ENCODE results near the gene AMTN. TPM values are rescaled to one million over a fixed set of nuclear protein-coding genes. Genes with fewer than 3 reads are reported as not detected.
A peak's percentile ranks its signal among the peaks of the same experiment; 100 is the strongest.
"Not testable (repeated sequence)": the region's sequence is repeated elsewhere in the genome, so short reads cannot be mapped to it uniquely, and the experiment has no call there.

The AMTN gene
- not detected for total RNA-seq

- CTCF ChIA-PET = no interaction called here
These were observed at the start of gene AMTN for GRCh38 chr4:70518269-70518668. AMTN (plus strand) TSS chr4:70518569; CDS start chr4:70518778, 209 bp downstream.

GRCh38 chr4:70471897-70472296 is 46.5 kb upstream of the AMTN start, which contains the start of gene MUC7:
MUC7 (plus strand) TSS chr4:70472197; CDS start chr4:70474022, 1,825 bp downstream.
- CTCF ChIA-PET = no interaction called here
- intact Hi-C loops (cut with micrococcal nuclease) = no loop called here
- H3K9me3 Mint-ChIP-seq = peaks cover 6% of the 10 kb centered on the region
- H3K27ac Mint-ChIP-seq = no peak within 1 kb of the TSS
- DNase-seq = no peak
- H3K27me3 Mint-ChIP-seq (ENCODE audit: low read depth) = no peaks in the 10 kb centered on the region
- H3K36me3 Mint-ChIP-seq (ENCODE audit: low read depth) = no peaks in the 10 kb centered on the region
- no peak within 1 kb of the TSS for H3K4me3 Mint-ChIP-seq
- H3K4me1 Mint-ChIP-seq (ENCODE audit: low read depth) = no peaks in the 10 kb centered on the region

More at GRCh38 chr4:70518269-70518668, at the start of gene AMTN:
- intact Hi-C loops (cut with micrococcal nuclease) = no loop called here
- Mint-ChIP-seq H3K27me3 (ENCODE audit: low read depth) (peaks cover 9% of the 10 kb centered on the region), H3K27ac (no peak within 1 kb of the TSS), H3K36me3 (ENCODE audit: low read depth) (no peaks in the 10 kb centered on the region), H3K9me3 (no peaks in the 10 kb centered on the region), H3K4me3 (no peak within 1 kb of the TSS), H3K4me1 (ENCODE audit: low read depth) (no peaks in the 10 kb centered on the region)
- no peak for DNase-seq

- CTCF ChIA-PET = no interaction called here
- Mint-ChIP-seq H3K27ac (no peak overlapping the region), H3K9me3 (peaks cover 4% of the 10 kb centered on the region), H3K4me3 (no peak overlapping the region), H3K4me1 (ENCODE audit: low read depth) (no peaks in the 10 kb centered on the region), H3K36me3 (ENCODE audit: low read depth) (no peaks in the 10 kb centered on the region), H3K27me3 (ENCODE audit: low read depth) (no peaks in the 10 kb centered on the region)
- intact Hi-C loops (cut with micrococcal nuclease) = no loop called here
- no peak for DNase-seq
These were observed 44.7 kb upstream of the AMTN start for GRCh38 chr4:70473679-70474078.

- H3K9me3 Mint-ChIP-seq = no peaks in the 10 kb centered on the region
- H3K36me3 Mint-ChIP-seq (ENCODE audit: low read depth) = no peaks in the 10 kb centered on the region
- no peak for DNase-seq
- H3K4me1 Mint-ChIP-seq (ENCODE audit: low read depth) = no peaks in the 10 kb centered on the region
- no peak overlapping the region for H3K4me3 Mint-ChIP-seq
- no peak overlapping the region for H3K27ac Mint-ChIP-seq
- H3K27me3 Mint-ChIP-seq (ENCODE audit: low read depth) = peaks cover 10% of the 10 kb centered on the region
- CTCF ChIA-PET = no interaction called here
- intact Hi-C loops (cut with micrococcal nuclease) = no loop called here
These were observed 29.6 kb upstream of the AMTN start for GRCh38 chr4:70488748-70489147.

- Mint-ChIP-seq H3K4me3 (no peak overlapping the region), H3K27me3 (ENCODE audit: low read depth) (no peaks in the 10 kb centered on the region), H3K36me3 (ENCODE audit: low read depth) (no peaks in the 10 kb centered on the region), H3K27ac (no peak overlapping the region), H3K4me1 (ENCODE audit: low read depth) (no peaks in the 10 kb centered on the region), H3K9me3 (no peaks in the 10 kb centered on the region)
- intact Hi-C loops (cut with micrococcal nuclease) = no loop called here
- DNase-seq = no peak
- CTCF ChIA-PET = interaction anchor here (0.5 kb wide), 1 partner anchor 34 kb away, joined by 3 read pairs; no protein-coding TSS in a partner anchor
These were observed 22.1 kb upstream of the AMTN start for GRCh38 chr4:70496231-70496630.

- intact Hi-C loops (cut with micrococcal nuclease) = loop anchor here (10.0 kb wide), 1 partner anchor 247 kb away; no protein-coding TSS in a partner anchor
- H3K36me3 Mint-ChIP-seq (ENCODE audit: low read depth); H3K9me3 Mint-ChIP-seq; H3K27ac Mint-ChIP-seq; H3K4me3 Mint-ChIP-seq; H3K4me1 Mint-ChIP-seq (ENCODE audit: low read depth); H3K27me3 Mint-ChIP-seq (ENCODE audit: low read depth); DNase-seq: not testable (repeated sequence)
- CTCF ChIA-PET = interaction anchor here (0.8 kb wide), 1 partner anchor 57 kb away, joined by 3 read pairs; no protein-coding TSS in a partner anchor
These were observed 16.5 kb upstream of the AMTN start for GRCh38 chr4:70501838-70502237.

GRCh38 chr4:70504733-70505132 is 13.6 kb upstream of the AMTN start:
- H3K4me3 Mint-ChIP-seq = no peak overlapping the region
- DNase-seq = no peak
- H3K27ac Mint-ChIP-seq = no peak overlapping the region
- intact Hi-C loops (cut with micrococcal nuclease) = loop anchor here (1.0 to 10.0 kb wide), 5 partner anchors 55 to 815 kb away; no protein-coding TSS in a partner anchor
- no peaks in the 10 kb centered on the region for H3K9me3 Mint-ChIP-seq
- CTCF ChIA-PET = interaction anchor here (1.3 kb wide), 1 partner anchor 12 kb away, joined by 4 read pairs; no protein-coding TSS in a partner anchor
- H3K27me3 Mint-ChIP-seq (ENCODE audit: low read depth) = no peaks in the 10 kb centered on the region
- H3K36me3 Mint-ChIP-seq (ENCODE audit: low read depth) = no peaks in the 10 kb centered on the region
- H3K4me1 Mint-ChIP-seq (ENCODE audit: low read depth) = no peaks in the 10 kb centered on the region

GRCh38 chr4:70505151-70505748 is 13.1 kb upstream of the AMTN start:
- Mint-ChIP-seq H3K27ac (no peak overlapping the region), H3K36me3 (ENCODE audit: low read depth) (no peaks in the 10 kb centered on the region)

GRCh38 chr4:70508801-70509200 is 9.6 kb upstream of the AMTN start:
- DNase-seq = no peak
- H3K27me3 Mint-ChIP-seq (ENCODE audit: low read depth) = peaks cover 8% of the 10 kb centered on the region
- H3K36me3 Mint-ChIP-seq (ENCODE audit: low read depth) = no peaks in the 10 kb centered on the region
- H3K4me3 Mint-ChIP-seq = no peak overlapping the region
- intact Hi-C loops (cut with micrococcal nuclease) = loop anchor here (5.0 to 10.0 kb wide), 2 partner anchors 254 to 326 kb away; no protein-coding TSS in a partner anchor
- H3K27ac Mint-ChIP-seq = no peak overlapping the region
- no peaks in the 10 kb centered on the region for H3K4me1 Mint-ChIP-seq (ENCODE audit: low read depth)
- CTCF ChIA-PET = no interaction called here
- H3K9me3 Mint-ChIP-seq = no peaks in the 10 kb centered on the region

More at GRCh38 chr4:70505151-70505748, 13.1 kb upstream of the AMTN start:
- CTCF ChIA-PET = interaction anchor here (1.3 kb wide), 1 partner anchor 11 kb away, joined by 4 read pairs; no protein-coding TSS in a partner anchor
- Mint-ChIP-seq H3K9me3 (no peaks in the 10 kb centered on the region), H3K4me3 (no peak overlapping the region), H3K4me1 (ENCODE audit: low read depth) (no peaks in the 10 kb centered on the region), H3K27me3 (ENCODE audit: low read depth) (no peaks in the 10 kb centered on the region)
- peak; percentile 64 for DNase-seq
- intact Hi-C loops (cut with micrococcal nuclease) = loop anchor here (1.0 to 10.0 kb wide), 5 partner anchors 54 to 816 kb away; no protein-coding TSS in a partner anchor

GRCh38 chr4:70511365-70511764 is 7.0 kb upstream of the AMTN start:
- Mint-ChIP-seq H3K4me3 (no peak overlapping the region), H3K36me3 (ENCODE audit: low read depth) (no peaks in the 10 kb centered on the region), H3K27me3 (ENCODE audit: low read depth) (peaks cover 8% of the 10 kb centered on the region), H3K4me1 (ENCODE audit: low read depth) (no peaks in the 10 kb centered on the region), H3K9me3 (no peaks in the 10 kb centered on the region), H3K27ac (no peak overlapping the region)
- intact Hi-C loops (cut with micrococcal nuclease) = no loop called here
- no peak for DNase-seq
- CTCF ChIA-PET = interaction anchor here (0.5 to 0.9 kb wide), 3 partner anchors 332 to 992 kb away, joined by 3 read pairs; no protein-coding TSS in a partner anchor

GRCh38 chr4:70515367-70516250 is 2.8 kb upstream of the AMTN start:
- Mint-ChIP-seq H3K27ac (no peak overlapping the region), H3K27me3 (ENCODE audit: low read depth) (peaks cover 8% of the 10 kb centered on the region), H3K4me3 (no peak overlapping the region), H3K4me1 (ENCODE audit: low read depth) (no peaks in the 10 kb centered on the region), H3K36me3 (ENCODE audit: low read depth) (no peaks in the 10 kb centered on the region), H3K9me3 (no peaks in the 10 kb centered on the region)
- CTCF ChIA-PET = interaction anchor here (0.6 to 1.4 kb wide), 2 partner anchors 11 to 87 kb away, joined by 3 to 4 read pairs; no protein-coding TSS in a partner anchor
- intact Hi-C loops (cut with micrococcal nuclease) = no loop called here
- no peak for DNase-seq

- H3K9me3 Mint-ChIP-seq = no peaks in the 10 kb centered on the region
- DNase-seq = no peak
- peaks cover 5% of the 10 kb centered on the region for H3K27me3 Mint-ChIP-seq (ENCODE audit: low read depth)
- H3K4me3 Mint-ChIP-seq = no peak overlapping the region
- no peaks in the 10 kb centered on the region for H3K36me3 Mint-ChIP-seq (ENCODE audit: low read depth)
- H3K27ac Mint-ChIP-seq = no peak overlapping the region
- CTCF ChIA-PET = no interaction called here
- intact Hi-C loops (cut with micrococcal nuclease) = no loop called here
- no peaks in the 10 kb centered on the region for H3K4me1 Mint-ChIP-seq (ENCODE audit: low read depth)
These were observed 347 bp downstream of the AMTN start for GRCh38 chr4:70518716-70519115.

All from activated naive CD4-positive, alpha-beta T cell treated with anti-CD3 and anti-CD28 coated beads for 36 hours (primary cell).